Upper lobe of left lung (tissue), 6 donors: ENCODE data around the gene ADAM17. TPM values are rescaled to one million over a fixed set of nuclear protein-coding genes. Genes with fewer than 3 reads are reported as not detected.

ENCODE experiments used
- ATAC-seq, 2 donors: fragments of 200-7000 bp; cut with Tn5 transposase; one replicate each; pipeline ENCODE4 v1.9.1; 2022; ENCODE audit warnings: mild to moderate bottlenecking in 2 of 2, moderate library complexity in 2 of 2; ENCODE audit not compliant: low FRiP score in 2 of 2
- DNase-seq, 2 donors: peaks; one replicate each; pipeline ENCODE4 v3.0.0-alpha.2; 2019 to 2020
- H3K27ac ChIP-seq, 4 donors: fragments of 200-600 bp; sonication (generic); one replicate each; pipeline ENCODE4 v1.5.1; 2016 to 2019
- H3K27me3 ChIP-seq, 4 donors: fragments of 200-600 bp; sonication (generic); one replicate each; pipeline ENCODE4 v1.5.1; 2017 to 2019
- H3K36me3 ChIP-seq, 4 donors: fragments of 200-600 bp; sonication (generic); one replicate each; pipeline ENCODE4 v1.5.1; 2016 to 2019
- H3K4me1 ChIP-seq, 4 donors: fragments of 200-600 bp; sonication (generic); one replicate each; pipeline ENCODE4 v1.5.1; 2018 to 2019
- H3K4me3 ChIP-seq, 4 donors: fragments of 200-600 bp; sonication (generic); one replicate each; pipeline ENCODE4 v1.5.1; 2017 to 2019; ENCODE audit warnings: mild to moderate bottlenecking in 2 of 4, moderate library complexity in 1 of 4
- H3K9me3 ChIP-seq, 4 donors: fragments of 200-600 bp; sonication (generic); one replicate each; pipeline ENCODE4 v1.5.1; 2018 to 2019
- EP300 ChIP-seq, 4 donors: sonication (generic); formaldehyde crosslinking; IDR thresholded peaks; one replicate each; pipeline ENCODE4 v1.5.1; 2017; ENCODE audit warnings: antibody characterized with exemption in 4 of 4, control low read depth in 2 of 4
- POLR2A ChIP-seq, 4 donors: fragments of 450-650 bp; IDR thresholded peaks; one replicate each; pipeline ENCODE4 v1.5.1; 2016 to 2017; ENCODE audit warnings: antibody characterized with exemption in 4 of 4, mild to moderate bottlenecking in 2 of 4
- POLR2AphosphoS5 ChIP-seq, 2 donors: sonication (generic); formaldehyde crosslinking; IDR thresholded peaks; one replicate each; pipeline ENCODE4 v1.5.1; 2017; ENCODE audit warnings: antibody characterized with exemption in 2 of 2
- WGBS, 2 donors: methylation state at CpG; one replicate each; pipeline ENCODE4 v1.1.5; 2017 to 2018; 5-methylcytosine and 5-hydroxymethylcytosine counted together
- total RNA-seq, 6 donors: library from RNA; depleted of rRNA in 4 of 6; stranded (reverse); fragments of >200 nt in 4 of 6; gene quantifications; one replicate each; pipeline versions ENCODE4 v1.1.0 to v1.2.1, GENCODE V29; 2016 to 2021
- TF ChIP-seq, protein P1 (sequence below), 6 experiments: fragments of 450-650 bp in 4 of 6; fragments of 200-600 bp in 2 of 6; sonication (generic) in 2 of 6; IDR thresholded peaks; one replicate each; pipeline ENCODE4 v1.5.1; 2016 to 2019; ENCODE audit warnings: antibody characterized with exemption in 6 of 6
- donor health status: DM: no; HTN: no; CAD: no; lungs with moderate emphysema.
- donor health status: DM: no; HTN: yes; CAD: no; lungs with severe emphysema.

ADAM17 gene
- total RNA-seq, 6 donors from 2014 or later, result 59.7 to 71.0 (median 66.3) TPM

DNA sequence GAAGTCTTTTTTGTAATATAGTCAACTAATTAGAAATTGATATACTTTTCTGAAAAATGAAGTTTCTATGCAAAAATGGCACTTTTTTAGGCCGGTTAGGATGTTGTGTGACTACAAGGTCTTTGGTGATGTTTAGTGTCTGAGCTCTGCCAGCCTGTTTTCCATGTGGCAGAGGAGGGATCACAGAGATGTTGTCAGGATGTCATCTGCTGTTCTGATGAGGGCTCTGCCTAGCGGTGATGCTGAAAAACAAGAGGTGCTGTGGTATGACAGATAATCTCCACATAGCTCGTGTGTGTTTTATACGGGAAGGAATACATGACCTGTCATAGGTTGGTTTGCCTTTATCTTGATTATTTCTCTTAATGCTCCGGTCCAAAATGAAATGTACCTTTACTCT lies 93.3 kb downstream of the ADAM17 start:
- WGBS, 2 donors, result 89 to 96% methylated on average over 5 of the region's 5 CpGs
- DNase-seq (no peak), ATAC-seq (no peak)
- H3K4me3 ChIP-seq, result no peak overlapping the region
- no peaks in the 10 kb centered on the region for H3K27me3 ChIP-seq
- no peaks in the 10 kb centered on the region for H3K9me3 ChIP-seq
- no peak overlapping the region for H3K27ac ChIP-seq
- no peaks in the 10 kb centered on the region for H3K4me1 ChIP-seq
- TF ChIP-seq POLR2A (IDR thresholded peaks at IDR 0.05) (no peak), POLR2AphosphoS5 (IDR thresholded peaks at IDR 0.05) (no peak), EP300 (IDR thresholded peaks at IDR 0.05) (no peak)
- TF ChIP-seq, protein P1, sequence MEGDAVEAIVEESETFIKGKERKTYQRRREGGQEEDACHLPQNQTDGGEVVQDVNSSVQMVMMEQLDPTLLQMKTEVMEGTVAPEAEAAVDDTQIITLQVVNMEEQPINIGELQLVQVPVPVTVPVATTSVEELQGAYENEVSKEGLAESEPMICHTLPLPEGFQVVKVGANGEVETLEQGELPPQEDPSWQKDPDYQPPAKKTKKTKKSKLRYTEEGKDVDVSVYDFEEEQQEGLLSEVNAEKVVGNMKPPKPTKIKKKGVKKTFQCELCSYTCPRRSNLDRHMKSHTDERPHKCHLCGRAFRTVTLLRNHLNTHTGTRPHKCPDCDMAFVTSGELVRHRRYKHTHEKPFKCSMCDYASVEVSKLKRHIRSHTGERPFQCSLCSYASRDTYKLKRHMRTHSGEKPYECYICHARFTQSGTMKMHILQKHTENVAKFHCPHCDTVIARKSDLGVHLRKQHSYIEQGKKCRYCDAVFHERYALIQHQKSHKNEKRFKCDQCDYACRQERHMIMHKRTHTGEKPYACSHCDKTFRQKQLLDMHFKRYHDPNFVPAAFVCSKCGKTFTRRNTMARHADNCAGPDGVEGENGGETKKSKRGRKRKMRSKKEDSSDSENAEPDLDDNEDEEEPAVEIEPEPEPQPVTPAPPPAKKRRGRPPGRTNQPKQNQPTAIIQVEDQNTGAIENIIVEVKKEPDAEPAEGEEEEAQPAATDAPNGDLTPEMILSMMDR (IDR thresholded peaks at IDR 0.05), result no peak
- H3K36me3 ChIP-seq, result peaks cover 0 to 52% (median 16%) of the 10 kb centered on the region in 4 donors

DNA sequence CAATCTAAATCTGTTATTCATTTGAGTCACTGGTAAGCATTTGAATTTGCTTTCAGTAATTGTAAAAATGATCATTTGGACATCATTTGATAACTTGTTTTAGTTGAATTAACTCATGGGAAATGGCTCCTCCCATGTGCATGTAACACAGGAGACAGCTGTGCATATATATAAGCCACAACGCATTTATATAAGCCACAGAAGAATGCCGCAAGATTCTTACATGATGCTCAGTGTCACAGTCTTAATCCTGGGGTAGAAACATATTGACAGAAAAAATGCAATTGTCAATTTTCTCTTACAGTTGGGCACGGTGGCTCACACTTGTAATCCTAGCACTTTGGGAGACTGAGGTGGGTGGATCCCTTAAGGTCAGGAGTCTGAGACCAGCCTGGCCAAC lies 94.6 kb downstream of the ADAM17 start:
- Histone ChIP-seq H3K27ac (no peak overlapping the region), H3K4me1 (no peaks in the 10 kb centered on the region), H3K27me3 (no peaks in the 10 kb centered on the region), H3K4me3 (no peak overlapping the region), H3K9me3 (no peaks in the 10 kb centered on the region), H3K36me3 (peaks cover 0 to 64% (median 19%) of the 10 kb centered on the region in 4 donors)
- WGBS, 2 donors, result 92 to 93% methylated on average over 3 of the region's 3 CpGs
- TF ChIP-seq POLR2AphosphoS5 (IDR thresholded peaks at IDR 0.05) (no peak), POLR2A (IDR thresholded peaks at IDR 0.05) (no peak), EP300 (IDR thresholded peaks at IDR 0.05) (no peak)
- TF ChIP-seq, protein P1 (IDR thresholded peaks at IDR 0.05), result no peak
- no peak for DNase-seq
- ATAC-seq, result no peak

DNA sequence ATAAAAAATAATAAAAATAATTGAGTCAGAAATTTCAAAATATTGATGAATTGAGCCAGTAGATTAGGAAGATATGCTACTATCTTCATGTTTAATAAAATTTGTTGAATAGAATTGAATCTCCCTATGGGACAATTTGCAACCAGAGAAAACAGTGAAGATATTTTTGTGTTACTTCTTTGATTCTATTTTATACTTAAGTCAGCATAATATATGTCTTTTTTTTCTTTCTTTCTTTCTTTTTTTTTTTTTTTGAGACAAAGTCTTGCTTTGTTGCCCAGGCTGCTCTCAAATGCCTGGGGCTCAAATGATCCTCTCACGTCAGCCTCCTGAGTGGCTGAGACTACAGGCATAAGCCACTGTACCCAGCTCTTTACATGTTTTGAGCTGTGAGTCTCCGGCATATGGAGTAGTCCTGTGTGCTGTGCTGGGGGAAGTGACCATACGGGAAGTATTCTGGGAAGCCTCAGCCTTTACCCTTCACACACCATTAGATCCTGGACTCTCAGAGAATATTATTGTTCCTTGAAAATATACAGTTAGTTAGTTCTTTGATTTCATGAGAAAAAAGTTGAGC lies 95.1 kb downstream of the ADAM17 start:
- no peaks in the 10 kb centered on the region for H3K9me3 ChIP-seq
- DNase-seq, result no peak
- 98% methylated on average over 3 of the region's 3 CpGs for WGBS, 2 donors
- no peaks in the 10 kb centered on the region for H3K4me1 ChIP-seq
- ATAC-seq, result no peak
- TF ChIP-seq POLR2A (IDR thresholded peaks at IDR 0.05) (no peak), POLR2AphosphoS5 (IDR thresholded peaks at IDR 0.05) (no peak)
- H3K4me3 ChIP-seq, result no peak overlapping the region
- no peaks in the 10 kb centered on the region for H3K27me3 ChIP-seq
- H3K36me3 ChIP-seq, result peaks cover 0 to 65% (median 19%) of the 10 kb centered on the region in 4 donors
- H3K27ac ChIP-seq, result no peak overlapping the region

DNA sequence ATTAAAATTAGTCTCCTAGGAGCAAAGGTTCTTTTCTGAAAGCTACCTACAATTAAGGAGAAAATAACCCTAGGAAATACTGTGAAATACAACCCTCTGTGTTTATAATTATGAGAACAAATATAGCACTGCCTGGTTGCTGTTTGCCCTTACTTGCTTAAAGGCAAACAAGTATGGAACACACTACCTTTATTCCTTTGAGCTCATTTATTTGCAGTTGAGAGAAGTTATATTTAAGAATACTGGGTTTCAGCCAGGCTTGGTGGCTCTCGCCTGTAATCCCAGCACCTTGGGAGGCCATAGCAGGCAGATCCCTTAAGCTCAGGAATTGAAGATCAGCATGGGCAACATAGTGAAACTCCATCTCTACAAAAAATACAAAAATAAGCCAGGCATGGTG lies 104.4 kb downstream of the ADAM17 start:
- DNase-seq (no peak), ATAC-seq (no peak)
- Histone ChIP-seq H3K4me1 (no peaks in the 10 kb centered on the region), H3K27me3 (no peaks in the 10 kb centered on the region), H3K36me3 (peaks cover 0 to 70% (median 38%) of the 10 kb centered on the region in 4 donors), H3K4me3 (no peak overlapping the region), H3K27ac (no peak overlapping the region), H3K9me3 (no peaks in the 10 kb centered on the region)
- 100% methylated on average over 1 of the region's 1 CpG for WGBS, 2 donors
- TF ChIP-seq EP300 (IDR thresholded peaks at IDR 0.05) (no peak), POLR2A (IDR thresholded peaks at IDR 0.05) (no peak)

DNA sequence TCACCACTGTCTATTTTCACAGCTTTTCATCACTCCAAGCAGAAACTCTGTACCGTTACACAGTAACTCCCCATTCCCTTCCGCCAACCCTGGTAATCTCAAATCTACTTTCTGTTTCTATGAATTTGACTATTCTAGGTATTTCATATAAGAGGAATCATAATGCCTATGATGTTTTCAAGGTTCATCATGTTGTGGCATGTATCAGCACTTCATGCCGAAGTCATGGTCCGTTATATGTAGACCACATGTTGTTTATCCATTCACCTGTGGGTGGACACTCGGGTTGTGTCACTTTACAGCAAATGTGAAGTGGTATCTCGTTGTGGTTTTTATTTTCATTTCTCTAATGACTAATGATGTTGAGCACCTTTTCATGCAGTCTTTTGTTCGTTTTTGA lies 110.5 kb downstream of the ADAM17 start:
- Histone ChIP-seq H3K36me3 (peaks cover 10 to 88% (median 59%) of the 10 kb centered on the region in 4 donors), H3K4me1 (no peaks in the 10 kb centered on the region), H3K4me3 (no peak overlapping the region), H3K27me3 (no peaks in the 10 kb centered on the region), H3K9me3 (no peaks in the 10 kb centered on the region), H3K27ac (no peak overlapping the region)
- TF ChIP-seq POLR2AphosphoS5 (IDR thresholded peaks at IDR 0.05) (no peak), EP300 (IDR thresholded peaks at IDR 0.05) (no peak), POLR2A (IDR thresholded peaks at IDR 0.05) (no peak)
- TF ChIP-seq, protein P1 (IDR thresholded peaks at IDR 0.05), result no peak
- no peak for DNase-seq
- WGBS, 2 donors, result 93 to 96% methylated on average over 7 of the region's 7 CpGs
- no peak for ATAC-seq

DNA sequence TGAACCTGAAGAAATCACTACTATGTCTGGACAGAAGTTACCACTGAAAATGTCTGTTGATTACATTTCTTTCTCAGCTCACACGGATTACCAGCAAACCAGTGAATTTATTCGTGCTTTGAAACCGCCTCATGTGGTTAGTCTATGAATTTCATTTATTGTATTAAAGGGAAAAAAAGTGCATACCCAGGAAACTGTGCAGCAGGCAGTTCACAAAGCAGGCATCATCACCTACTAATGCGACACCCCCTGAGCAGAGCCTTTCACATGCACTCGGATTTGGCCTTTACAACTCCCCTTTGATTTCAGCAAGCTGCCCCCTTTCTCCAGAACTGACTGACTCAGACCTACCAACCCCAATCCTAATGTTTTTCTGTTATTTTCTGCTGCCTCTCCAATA lies 112.1 kb downstream of the ADAM17 start:
- WGBS, 2 donors, result 88 to 90% methylated on average over 5 of the region's 5 CpGs
- Histone ChIP-seq H3K27me3 (no peaks in the 10 kb centered on the region), H3K9me3 (no peaks in the 10 kb centered on the region), H3K27ac (no peak overlapping the region), H3K4me1 (no peaks in the 10 kb centered on the region), H3K4me3 (no peak overlapping the region), H3K36me3 (peaks cover 10 to 82% (median 55%) of the 10 kb centered on the region in 4 donors)
- TF ChIP-seq, protein P1 (IDR thresholded peaks at IDR 0.05), result no peak
- TF ChIP-seq POLR2A (IDR thresholded peaks at IDR 0.05) (no peak), POLR2AphosphoS5 (IDR thresholded peaks at IDR 0.05) (no peak), EP300 (IDR thresholded peaks at IDR 0.05) (no peak)
- ATAC-seq (no peak), DNase-seq (no peak)
